Measurements from ENCODE around the gene ALX3. TPM values are rescaled to one million over a fixed set of nuclear protein-coding genes. Genes with fewer than 3 reads are reported as not detected.
"Not testable (repeated sequence)": the region's sequence is repeated elsewhere in the genome, so short reads cannot be mapped to it uniquely, and the experiment has no call there.

ALX3 gene
- total and polyA plus RNA-seq, 5 experiments from 2014 or later = not detected

DNA sequence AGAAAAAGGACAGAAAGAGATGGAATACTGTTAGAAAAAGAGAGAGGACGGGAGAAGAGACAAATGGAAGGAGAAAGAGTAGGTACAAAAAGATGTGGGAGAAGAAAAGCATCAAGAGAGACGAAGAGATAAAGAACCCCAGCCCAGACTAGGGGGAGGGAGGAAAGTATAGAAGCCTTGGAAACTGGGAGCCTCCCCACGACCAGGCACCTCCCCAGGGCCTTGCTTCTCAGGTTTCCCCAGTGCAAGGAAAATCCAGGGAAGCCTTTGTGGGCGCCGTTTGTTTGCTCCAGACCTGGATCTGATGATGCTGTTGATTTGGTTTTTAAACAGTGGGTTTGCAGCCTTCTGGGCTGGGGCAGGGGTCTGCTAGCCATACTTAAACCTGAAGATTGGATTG, 15.2 kb upstream of the ALX3 start:
- no peaks in the 10 kb centered on the region for H3K9me3 Mint-ChIP-seq
- no peak for DNase-seq
- no peaks in the 10 kb centered on the region for H3K36me3 Mint-ChIP-seq
- peaks cover 36 to 84% (median 62%) of the 10 kb centered on the region in 5 donors for H3K27me3 Mint-ChIP-seq
- H3K4me3 Mint-ChIP-seq = peak overlapping the region in 4 of 10 donors; percentile 20 to 90 (median 62)
- POLR2A ChIA-PET = no interaction called here
- H3K4me1 Mint-ChIP-seq = peaks cover 12 to 20% (median 19%) of the 10 kb centered on the region in 4 donors
- H3K27ac Mint-ChIP-seq = no peak overlapping the region
- ATAC-seq = no peak

- POLR2A ChIA-PET = interaction anchor here (0.6 kb wide), 1 partner anchor 601 kb away, joined by 4 read pairs; no protein-coding TSS in a partner anchor
- H3K4me3 Mint-ChIP-seq = peak overlapping the region; percentile 75 to 91 (median 80)
- H3K36me3 Mint-ChIP-seq = no peaks in the 10 kb centered on the region
- H3K27me3 Mint-ChIP-seq = peaks cover 34 to 95% (median 70%) of the 10 kb centered on the region in 5 donors
- peak in 1 of 10 donors; percentile 29 for DNase-seq
- no peak overlapping the region for H3K27ac Mint-ChIP-seq
- H3K4me1 Mint-ChIP-seq = peaks cover 12 to 20% (median 19%) of the 10 kb centered on the region in 4 donors
- peak; percentile 58 to 67 for ATAC-seq
- H3K9me3 Mint-ChIP-seq = no peaks in the 10 kb centered on the region
Measured at GRCh38 chr1:110084227-110085078, 14.0 kb upstream of the ALX3 start.

DNA sequence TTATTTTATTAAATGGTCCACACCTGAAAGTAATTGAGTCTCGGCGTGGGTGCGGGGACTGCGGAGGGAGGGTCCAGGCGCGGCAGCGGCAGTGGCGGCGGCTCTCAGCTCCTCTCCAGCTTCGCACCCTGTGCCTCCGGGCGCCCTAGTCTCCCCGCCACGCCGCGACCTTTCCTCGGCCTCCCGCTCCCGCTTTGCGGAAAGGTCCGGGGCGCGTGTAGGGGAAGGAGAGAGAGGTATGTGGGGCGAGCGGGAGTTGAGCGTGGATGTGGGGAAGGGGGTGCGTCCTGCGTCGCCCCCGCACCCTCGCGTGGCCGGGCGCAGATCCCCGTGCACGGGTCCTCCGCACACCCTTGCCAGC, 13.4 kb upstream of the ALX3 start:
- H3K9me3 Mint-ChIP-seq = no peaks in the 10 kb centered on the region
- peak; percentile 41 to 44 for ATAC-seq
- H3K4me1 Mint-ChIP-seq = peaks cover 12 to 20% (median 19%) of the 10 kb centered on the region in 4 donors
- DNase-seq = no peak
- POLR2A ChIA-PET = interaction anchor here (0.6 kb wide), 1 partner anchor 600 kb away, joined by 4 read pairs; no protein-coding TSS in a partner anchor
- H3K27ac Mint-ChIP-seq = no peak overlapping the region
- peaks cover 32 to 95% (median 73%) of the 10 kb centered on the region in 5 donors for H3K27me3 Mint-ChIP-seq
- H3K36me3 Mint-ChIP-seq = no peaks in the 10 kb centered on the region
- peak overlapping the region; percentile 75 to 91 (median 80) for H3K4me3 Mint-ChIP-seq

- no peaks in the 10 kb centered on the region for H3K36me3 Mint-ChIP-seq
- peak overlapping the region in 1 of 10 donors; percentile 8 for H3K27ac Mint-ChIP-seq
- ATAC-seq (peak; percentile 34 to 43), DNase-seq (no peak)
- H3K4me3 Mint-ChIP-seq = peak overlapping the region; percentile 75 to 91 (median 80)
- POLR2A ChIA-PET = no interaction called here
- H3K27me3 Mint-ChIP-seq = peaks cover 32 to 95% (median 73%) of the 10 kb centered on the region in 5 donors
- peaks cover 12 to 20% (median 19%) of the 10 kb centered on the region in 4 donors for H3K4me1 Mint-ChIP-seq
- no peaks in the 10 kb centered on the region for H3K9me3 Mint-ChIP-seq
Measured at GRCh38 chr1:110083061-110083865, 12.8 kb upstream of the ALX3 start.

DNA sequence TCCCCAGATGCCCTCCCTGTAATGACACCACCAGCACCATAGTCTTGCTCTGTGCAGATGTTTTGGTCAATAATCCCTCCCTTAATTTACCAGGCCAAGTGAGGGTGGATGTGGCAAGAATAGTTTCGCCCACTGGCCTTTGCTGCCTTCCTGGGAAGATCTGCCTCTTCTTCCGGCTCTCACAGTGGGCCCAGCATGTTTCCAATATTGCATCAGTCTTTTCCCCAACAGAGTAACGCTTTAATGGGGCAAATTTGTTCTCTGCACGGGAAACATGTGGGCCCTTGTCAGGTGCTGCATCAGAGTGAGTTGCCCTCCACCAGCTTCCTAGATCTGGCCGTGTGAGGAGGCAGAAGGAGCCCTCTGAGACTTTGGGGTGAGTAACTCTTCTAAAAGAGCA, 12.0 kb upstream of the ALX3 start:
- Mint-ChIP-seq H3K27me3 (peaks cover 31 to 91% (median 70%) of the 10 kb centered on the region in 5 donors), H3K4me3 (peak overlapping the region in 6 of 10 donors; percentile 23 to 77 (median 38)), H3K36me3 (no peaks in the 10 kb centered on the region), H3K4me1 (peaks cover 10 to 20% (median 18%) of the 10 kb centered on the region in 4 donors), H3K9me3 (no peaks in the 10 kb centered on the region), H3K27ac (no peak overlapping the region)
- ATAC-seq (no peak), DNase-seq (no peak)
- POLR2A ChIA-PET = no interaction called here

GRCh38 chr1:110081061-110081460, 10.6 kb upstream of the ALX3 start:
- peaks cover 10 to 20% (median 18%) of the 10 kb centered on the region in 4 donors for H3K4me1 Mint-ChIP-seq
- H3K36me3 Mint-ChIP-seq = no peaks in the 10 kb centered on the region
- peaks cover 27 to 87% (median 67%) of the 10 kb centered on the region in 5 donors for H3K27me3 Mint-ChIP-seq
- H3K27ac Mint-ChIP-seq = no peak overlapping the region
- DNase-seq (no peak), ATAC-seq (no peak)
- POLR2A ChIA-PET = no interaction called here
- H3K4me3 Mint-ChIP-seq = no peak overlapping the region
- H3K9me3 Mint-ChIP-seq = no peaks in the 10 kb centered on the region

GRCh38 chr1:110079995-110080394, 9.5 kb upstream of the ALX3 start:
- H3K4me3 Mint-ChIP-seq, DNase-seq, ATAC-seq, H3K27ac Mint-ChIP-seq, H3K9me3 Mint-ChIP-seq, POLR2A ChIA-PET, H3K36me3 Mint-ChIP-seq: not testable (repeated sequence)
- Mint-ChIP-seq H3K4me1 (peaks cover 10 to 20% (median 17%) of the 10 kb centered on the region in 4 donors), H3K27me3 (peaks cover 22 to 86% (median 68%) of the 10 kb centered on the region in 5 donors)

DNA sequence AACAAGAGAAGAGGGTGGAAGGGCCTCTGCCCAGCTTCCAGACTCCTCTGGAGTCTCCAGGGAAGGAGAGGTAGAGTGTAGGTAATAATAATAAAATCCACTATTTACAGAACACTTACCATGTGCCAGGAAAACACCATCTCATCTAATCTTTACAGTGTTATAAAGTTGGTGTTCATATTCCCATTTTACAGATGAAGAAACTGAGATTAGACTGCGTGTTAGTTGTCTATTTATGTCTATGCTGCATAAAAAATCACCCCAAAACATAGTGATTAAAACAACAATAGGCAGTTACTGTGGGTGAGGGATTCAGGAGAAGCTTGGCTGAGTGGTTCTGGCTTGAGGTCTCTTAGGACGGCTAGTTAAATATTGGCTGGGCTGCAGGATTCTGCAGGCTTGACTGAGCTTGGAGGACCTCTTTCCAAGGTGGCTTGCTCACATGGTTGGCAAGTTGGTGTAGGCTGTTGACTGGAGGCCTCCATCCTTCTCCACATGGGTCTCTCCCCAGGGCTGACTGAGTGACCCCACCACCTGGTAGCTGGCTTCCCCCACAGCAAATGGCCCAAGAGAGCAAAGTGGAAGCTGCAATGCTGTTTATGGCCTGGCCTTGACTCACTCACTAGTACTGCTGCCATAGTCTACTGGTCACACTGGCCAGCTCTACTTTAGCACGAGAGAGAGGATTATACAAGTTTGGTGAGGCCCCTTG, 6.5 kb upstream of the ALX3 start:
- POLR2A ChIA-PET = no interaction called here
- no peaks in the 10 kb centered on the region for H3K36me3 Mint-ChIP-seq
- no peak for DNase-seq

GRCh38 chr1:110074166-110074565, 3.7 kb upstream of the ALX3 start:
- no peak for ATAC-seq
- Mint-ChIP-seq H3K27ac (no peak overlapping the region), H3K27me3 (peaks cover 25 to 80% (median 46%) of the 10 kb centered on the region in 5 donors), H3K9me3 (no peaks in the 10 kb centered on the region), H3K36me3 (no peaks in the 10 kb centered on the region), H3K4me1 (peaks cover 4 to 11% (median 10%) of the 10 kb centered on the region in 4 donors), H3K4me3 (no peak overlapping the region)
- DNase-seq = no peak
- POLR2A ChIA-PET = no interaction called here

More for the DNA sequence above, 6.5 kb upstream of the ALX3 start:
- H3K9me3 Mint-ChIP-seq = no peaks in the 10 kb centered on the region
- no peaks in the 10 kb centered on the region for H3K4me1 Mint-ChIP-seq
- H3K27ac Mint-ChIP-seq = no peak overlapping the region
- no peak overlapping the region for H3K4me3 Mint-ChIP-seq
- H3K27me3 Mint-ChIP-seq = peaks cover 21 to 81% (median 56%) of the 10 kb centered on the region in 5 donors
- no peak for ATAC-seq

- Mint-ChIP-seq H3K9me3 (no peaks in the 10 kb centered on the region), H3K27ac (no peak overlapping the region), H3K4me1 (peaks cover 10 to 26% (median 21%) of the 10 kb centered on the region in 4 donors), H3K27me3 (peaks cover 31 to 83% (median 44%) of the 10 kb centered on the region in 5 donors), H3K4me3 (peak overlapping the region in 5 of 10 donors; percentile 48 to 84 (median 67)), H3K36me3 (no peaks in the 10 kb centered on the region)
- ATAC-seq (peak; percentile 9 to 29), DNase-seq (no peak)
- POLR2A ChIA-PET = interaction anchor here (0.7 kb wide), 1 partner anchor 550 kb away, joined by 3 read pairs; no protein-coding TSS in a partner anchor
Measured at GRCh38 chr1:110070282-110070669, 196 bp downstream of the ALX3 start.

- no peak overlapping the region for H3K27ac Mint-ChIP-seq
- ATAC-seq (peak; percentile 41 to 44), DNase-seq (no peak)
- peak overlapping the region in 9 of 10 donors; percentile 26 to 84 (median 61) for H3K4me3 Mint-ChIP-seq
- peaks cover 31 to 78% (median 44%) of the 10 kb centered on the region in 5 donors for H3K27me3 Mint-ChIP-seq
- no peaks in the 10 kb centered on the region for H3K36me3 Mint-ChIP-seq
- H3K4me1 Mint-ChIP-seq = peaks cover 11 to 26% (median 21%) of the 10 kb centered on the region in 4 donors
- H3K9me3 Mint-ChIP-seq = no peaks in the 10 kb centered on the region
- POLR2A ChIA-PET = interaction anchor here (0.7 kb wide), 1 partner anchor 550 kb away, joined by 3 read pairs; no protein-coding TSS in a partner anchor
Measured at GRCh38 chr1:110069404-110070281, 829 bp downstream of the ALX3 start.
